Retinal pigment epithelial cell (primary cell): ENCODE results near the gene SERTM1.

ENCODE experiments used
- DNase-seq: peaks from one replicate; pipeline ENCODE4 v3.0.0-alpha.2; 2010; ENCODE audit warnings: low read depth
- H3K4me3 ChIP-seq: 2 replicates; pipeline ENCODE4 v1.5.1; 2011; ENCODE audit warnings: mild to moderate bottlenecking, low read length, control low read depth, moderate library complexity
- TF ChIP-seq, protein P1 (sequence below): conservative IDR thresholded peaks from 2 replicates; pipeline ENCODE4 v1.5.1; 2011; ENCODE audit warnings: low read depth, low read length, control low read depth, inconsistent platforms

SERTM1 gene

DNA sequence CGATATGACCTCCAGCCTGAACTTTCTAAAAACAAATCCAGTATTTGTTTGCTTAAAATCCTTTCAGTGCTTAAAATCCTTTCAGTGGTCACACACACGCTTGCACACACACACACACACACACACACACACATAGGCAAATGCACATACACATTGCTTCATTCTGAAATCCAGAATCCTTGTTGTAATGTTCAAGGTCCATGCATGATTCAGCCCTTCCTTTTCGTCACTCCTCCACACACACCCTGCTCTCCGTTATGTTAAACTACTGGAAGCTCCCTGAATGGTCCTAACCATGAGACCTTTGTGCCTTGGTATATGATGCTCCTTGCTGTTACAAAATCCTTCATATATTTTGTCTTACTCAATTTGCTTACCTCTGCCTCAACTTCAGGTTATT lies 44.9 kb downstream of the SERTM1 start:
- no peak for DNase-seq
- TF ChIP-seq, protein P1, sequence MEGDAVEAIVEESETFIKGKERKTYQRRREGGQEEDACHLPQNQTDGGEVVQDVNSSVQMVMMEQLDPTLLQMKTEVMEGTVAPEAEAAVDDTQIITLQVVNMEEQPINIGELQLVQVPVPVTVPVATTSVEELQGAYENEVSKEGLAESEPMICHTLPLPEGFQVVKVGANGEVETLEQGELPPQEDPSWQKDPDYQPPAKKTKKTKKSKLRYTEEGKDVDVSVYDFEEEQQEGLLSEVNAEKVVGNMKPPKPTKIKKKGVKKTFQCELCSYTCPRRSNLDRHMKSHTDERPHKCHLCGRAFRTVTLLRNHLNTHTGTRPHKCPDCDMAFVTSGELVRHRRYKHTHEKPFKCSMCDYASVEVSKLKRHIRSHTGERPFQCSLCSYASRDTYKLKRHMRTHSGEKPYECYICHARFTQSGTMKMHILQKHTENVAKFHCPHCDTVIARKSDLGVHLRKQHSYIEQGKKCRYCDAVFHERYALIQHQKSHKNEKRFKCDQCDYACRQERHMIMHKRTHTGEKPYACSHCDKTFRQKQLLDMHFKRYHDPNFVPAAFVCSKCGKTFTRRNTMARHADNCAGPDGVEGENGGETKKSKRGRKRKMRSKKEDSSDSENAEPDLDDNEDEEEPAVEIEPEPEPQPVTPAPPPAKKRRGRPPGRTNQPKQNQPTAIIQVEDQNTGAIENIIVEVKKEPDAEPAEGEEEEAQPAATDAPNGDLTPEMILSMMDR: no peak
- H3K4me3 ChIP-seq: no peak overlapping the region

DNA sequence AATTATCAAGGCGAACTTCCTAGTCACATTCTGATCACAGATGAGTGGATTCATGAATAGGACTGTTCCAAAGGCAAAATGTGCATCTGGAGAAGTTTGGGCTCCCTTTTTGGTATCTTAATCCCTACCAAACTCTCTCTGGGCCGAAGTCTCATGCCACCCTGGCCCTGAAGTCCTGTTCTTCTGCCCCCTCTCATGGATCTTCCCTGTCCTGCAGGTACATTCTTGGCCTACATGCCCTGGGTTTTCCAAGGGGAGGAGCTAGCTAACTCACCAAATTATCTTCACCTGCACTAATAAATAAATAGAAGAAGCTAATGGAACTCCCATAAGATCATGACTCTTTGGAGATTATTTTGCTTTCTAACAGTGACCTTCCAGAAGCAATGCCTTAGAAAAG lies 50.3 kb downstream of the SERTM1 start:
- H3K4me3 ChIP-seq: no peak overlapping the region
- no peak for DNase-seq
- TF ChIP-seq, protein P1: no peak

DNA sequence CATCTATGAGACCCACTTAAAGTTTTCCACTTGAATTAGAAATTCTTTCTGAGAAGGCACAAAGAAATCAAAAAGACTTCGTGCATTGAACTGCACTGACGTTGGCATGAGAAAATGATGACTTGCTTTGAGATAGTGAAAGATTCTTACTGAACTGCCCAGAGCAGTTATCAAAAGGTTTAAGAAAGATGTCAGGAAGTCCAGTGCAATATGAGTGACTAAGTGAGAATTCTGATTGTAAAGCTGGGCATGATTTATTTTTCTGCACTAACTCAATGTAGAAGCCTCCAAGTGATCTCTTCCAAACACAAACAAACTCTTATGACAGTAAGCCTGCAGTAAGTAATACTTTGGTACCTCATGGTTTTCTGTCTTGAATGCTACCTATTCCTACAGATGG lies 52.1 kb downstream of the SERTM1 start:
- H3K4me3 ChIP-seq: no peak overlapping the region
- no peak for DNase-seq
- TF ChIP-seq, protein P1: no peak

DNA sequence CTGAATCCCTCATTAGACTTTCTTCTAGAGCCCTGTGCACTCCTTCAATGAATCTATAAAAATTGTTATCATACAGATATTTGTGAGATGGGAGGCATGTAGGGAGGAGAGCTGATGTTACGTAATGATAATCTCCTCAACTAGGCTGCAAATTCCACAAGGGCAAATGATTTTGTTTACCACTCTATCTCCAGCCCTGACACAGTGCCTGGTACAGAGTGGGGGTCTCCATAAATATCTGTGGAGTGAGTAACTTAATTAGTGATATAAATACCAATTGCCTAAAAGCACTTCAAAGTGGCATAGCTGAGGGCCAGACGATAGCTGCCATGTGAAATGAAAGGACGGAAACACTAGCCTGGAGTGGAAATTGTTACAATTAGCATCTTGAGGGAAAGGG lies 54.2 kb downstream of the SERTM1 start:
- DNase-seq: peak; percentile 68
- no peak overlapping the region for H3K4me3 ChIP-seq
- TF ChIP-seq, protein P1: no peak

DNA sequence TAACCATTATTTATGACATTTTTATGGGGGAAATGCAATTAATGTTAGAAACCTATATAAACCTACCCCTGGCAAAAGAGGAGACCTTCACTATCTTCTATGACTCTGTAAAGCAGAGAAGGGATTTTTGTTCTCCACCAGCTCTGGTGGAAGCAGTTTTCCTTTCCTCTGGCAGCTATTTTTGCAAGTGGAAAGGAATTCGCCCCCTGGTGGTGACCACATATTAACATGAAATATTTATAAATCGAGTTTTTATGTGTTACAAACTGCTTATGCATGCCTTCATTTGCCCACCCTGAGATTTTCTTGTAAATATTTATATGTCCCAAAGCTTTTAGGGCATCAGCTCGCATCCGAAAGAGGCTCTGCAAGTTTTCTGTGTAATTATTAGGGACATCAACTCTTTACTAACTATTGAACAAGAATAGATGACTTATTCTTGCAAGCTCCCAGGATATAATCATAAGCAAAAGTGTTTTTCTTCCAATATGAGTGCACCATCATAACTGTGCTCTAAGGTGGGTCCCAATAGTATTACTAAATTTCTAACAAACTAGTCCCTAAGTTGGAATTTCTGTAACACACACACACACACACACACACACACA lies 62.4 kb downstream of the SERTM1 start:
- TF ChIP-seq, protein P1: peak; percentile 73
- H3K4me3 ChIP-seq: no peak overlapping the region
- no peak for DNase-seq

DNA sequence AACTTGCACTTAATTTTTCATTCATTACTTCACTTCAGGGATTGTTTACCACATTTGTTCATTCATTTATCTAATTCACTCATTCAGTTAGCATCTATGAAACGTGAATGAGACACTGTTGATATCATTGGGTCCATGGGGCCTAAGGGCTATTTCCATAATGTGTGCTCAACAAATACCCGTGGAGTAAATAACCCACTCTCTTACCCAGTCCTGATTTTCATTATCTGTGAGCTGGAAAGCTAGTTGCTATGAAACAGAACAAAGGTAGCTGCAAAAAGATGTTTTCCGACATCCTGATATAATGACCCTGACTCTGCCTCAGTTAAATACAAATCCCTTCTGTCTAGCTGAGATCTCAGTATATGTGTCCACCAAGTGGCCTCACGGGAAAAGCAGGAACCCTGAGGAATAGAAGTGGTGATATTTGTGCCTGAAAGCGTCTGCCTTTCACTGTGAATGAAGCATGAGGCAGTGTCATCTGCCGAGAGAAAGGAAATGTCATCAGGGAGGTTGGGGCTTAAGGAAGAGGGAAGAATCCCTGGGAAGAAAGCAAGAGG lies 63.8 kb downstream of the SERTM1 start:
- no peak overlapping the region for H3K4me3 ChIP-seq
- DNase-seq: no peak
- TF ChIP-seq, protein P1: no peak

DNA sequence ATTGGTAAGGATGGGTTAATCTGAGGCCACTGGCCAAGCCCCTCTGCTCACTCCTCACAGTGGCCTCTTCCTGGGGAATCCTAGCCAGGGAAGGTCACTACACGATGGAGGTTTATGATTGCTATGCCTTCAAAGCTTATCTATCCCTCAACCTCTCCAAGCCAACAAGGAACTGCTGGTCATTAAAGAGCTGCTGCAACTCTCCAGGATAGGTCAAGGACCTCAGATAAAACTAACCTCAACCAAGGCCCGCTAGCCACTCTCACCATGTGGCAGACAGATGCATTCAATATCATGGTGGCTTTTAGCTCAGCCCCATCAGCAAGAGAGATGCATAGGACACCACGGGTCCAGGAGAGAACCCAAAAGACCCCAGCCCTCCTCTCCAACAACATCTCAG lies 71.6 kb downstream of the SERTM1 start:
- TF ChIP-seq, protein P1: no peak
- H3K4me3 ChIP-seq: no peak overlapping the region
- DNase-seq: no peak
